T-helper 9 cell (primary cell): ENCODE data around the gene CASP2.

Source experiments
- DNase-seq: peaks from one replicate; pipeline ENCODE4 v3.0.0-alpha.2; 2020

CASP2 gene

GRCh38 chr7:143341842-143342241 is 53.7 kb downstream of the CASP2 start:
- no peak for DNase-seq

GRCh38 chr7:143343596-143343995 is 55.4 kb downstream of the CASP2 start:
- DNase-seq = no peak

- peak; percentile 49 for DNase-seq
These were observed 57.3 kb downstream of the CASP2 start for GRCh38 chr7:143345428-143345900.

- DNase-seq = no peak
These were observed 57.9 kb downstream of the CASP2 start for GRCh38 chr7:143346018-143346417.

GRCh38 chr7:143347950-143348349 is 59.8 kb downstream of the CASP2 start:
- DNase-seq = no peak

- DNase-seq = no peak
These were observed 62.9 kb downstream of the CASP2 start for GRCh38 chr7:143351060-143351459.

GRCh38 chr7:143351574-143351973 is 63.4 kb downstream of the CASP2 start:
- DNase-seq = no peak

- DNase-seq = no peak
These were observed 64.4 kb downstream of the CASP2 start for GRCh38 chr7:143352531-143353002.

GRCh38 chr7:143354376-143354775 is 66.2 kb downstream of the CASP2 start:
- DNase-seq = no peak

- no peak for DNase-seq
These were observed 66.8 kb downstream of the CASP2 start for GRCh38 chr7:143354965-143355364.

- no peak for DNase-seq
These were observed 67.6 kb downstream of the CASP2 start for GRCh38 chr7:143355450-143356385.

GRCh38 chr7:143356414-143357050 is 68.4 kb downstream of the CASP2 start:
- DNase-seq = no peak
